Measurements from ENCODE around the gene AUTS2. TPM values are rescaled to one million over a fixed set of nuclear protein-coding genes. Genes with fewer than 3 reads are reported as not detected.

Gene AUTS2
- total and polyA plus RNA-seq, 2 of the 8 experiments (the other 6 are each of a cell fraction or from before 2014, with no cell fraction given): 25.9 to 101 TPM

GRCh38 chr7:70622936-70623335, 1024.7 kb downstream of the AUTS2 start:
- no peak overlapping the region for H2AK5ac ChIP-seq (ENCODE audit: low read depth, low read length)
- H2BK20ac ChIP-seq (ENCODE audit: low read length): no peak overlapping the region
- no peak overlapping the region for H3K9ac ChIP-seq (replicated peaks in 1 of 4; ENCODE audit: extremely low read depth in 1 of 4, low read depth in 3 of 4, low read length in 3 of 4)
- no peak overlapping the region for H2BK15ac ChIP-seq (ENCODE audit: low read length)
- ChIA-PET CTCF (ENCODE audit: partially characterized antibody) (no interaction called here), POLR2A (ENCODE audit: partially characterized antibody) (no interaction called here)
- no peaks in the 10 kb centered on the region for H3K79me1 ChIP-seq (ENCODE audit: low read depth, low read length)
- H3K9me3 ChIP-seq (ENCODE audit: insufficient read depth in 2 of 2, low read depth in 1 of 2, low read length in 1 of 2): no peaks in the 10 kb centered on the region
- no peak overlapping the region for H2AFZ ChIP-seq (ENCODE audit: low read length)
- H3K4me3 ChIP-seq (ENCODE audit: extremely low read depth in 1 of 4, insufficient read depth in 2 of 4, low read depth in 3 of 4, low read length in 4 of 4): no peak overlapping the region
- H3K23ac ChIP-seq (ENCODE audit: insufficient read length): no peak overlapping the region
- H2BK12ac ChIP-seq (ENCODE audit: low read depth, low read length): no peak overlapping the region; the same call in 1 of the 2 replicates
- H3K36me3 ChIP-seq (ENCODE audit: control insufficient read depth in 2 of 4, insufficient read depth in 4 of 4, low read length in 3 of 4): no peaks in the 10 kb centered on the region; a peak in 1 of 8 replicates
- no peak overlapping the region for H3K4me2 ChIP-seq (ENCODE audit: insufficient read depth in 1 of 2, low read depth in 2 of 2, low read length in 2 of 2)
- no peaks in the 10 kb centered on the region; a peak in 2 of 7 replicates for H3K27me3 ChIP-seq (replicated peaks in 1 of 4; ENCODE audit: control insufficient read depth in 3 of 4, extremely low read depth in 1 of 4, insufficient read depth in 3 of 4, low read length in 3 of 4)
- H3K14ac ChIP-seq (ENCODE audit: insufficient read length): no peak overlapping the region
- no peak overlapping the region for H4K5ac ChIP-seq (ENCODE audit: insufficient read length, low read depth, low read length)
- H2BK120ac ChIP-seq (replicated peaks; ENCODE audit: low read depth, low read length): no peak overlapping the region
- DNase-seq (ENCODE audit: low read depth in 1 of 2, low spot score in 2 of 2) (no peak), FAIRE-seq (no peak)
- H4K8ac ChIP-seq (ENCODE audit: extremely low read depth, insufficient read depth, low read length): no peak overlapping the region
- H3K4ac ChIP-seq (replicated peaks; ENCODE audit: insufficient read length, low read depth, low read length): no peak overlapping the region
- no peak overlapping the region for H3K56ac ChIP-seq (replicated peaks; ENCODE audit: insufficient read length, low read depth, low read length)
- no peaks in the 10 kb centered on the region for H3K79me2 ChIP-seq (ENCODE audit: control insufficient read depth in 1 of 2, insufficient read depth in 2 of 2, low read length in 2 of 2)
- H3K27ac ChIP-seq (ENCODE audit: low read depth, low read length): no peak overlapping the region
- 91% methylated on average over 5 of the region's 5 CpGs; no CpG with 5 or more reads in 1 of the 2 experiments for WGBS, 2 experiments (ENCODE audit: extremely low coverage in 1 of 2, insufficient coverage in 1 of 2, insufficient read length in 1 of 2, insufficient replicate concordance in 2 of 2, low coverage in 1 of 2, low lambda C conversion rate in 2 of 2, missing lambda C conversion rate in 1 of 2)
- no peak for TF ChIP-seq JUND (IDR thresholded peaks at IDR 0.05; ENCODE audit: low read length)
- TF ChIP-seq TEAD4 (IDR thresholded peaks at IDR 0.05; ENCODE audit: low read depth, low read length): no peak
- no peak for TF ChIP-seq BCL11A (IDR thresholded peaks at IDR 0.05; ENCODE audit: low read depth in 2 of 2, low read length in 2 of 2)
- TF ChIP-seq SP2 (IDR thresholded peaks at IDR 0.05; ENCODE audit: low read length): no peak
- TF ChIP-seq YY1 (IDR thresholded peaks at IDR 0.05; ENCODE audit: low read depth, low read length): no peak
- no peak for TF ChIP-seq POLR2A (IDR thresholded peaks at IDR 0.05; ENCODE audit: control extremely low read depth in 1 of 2, low read depth in 2 of 2, low read length in 2 of 2)
- H3K23me2 ChIP-seq (ENCODE audit: low read depth, low read length): no peaks in the 10 kb centered on the region
- no peaks in the 10 kb centered on the region for H4K20me1 ChIP-seq (replicated peaks in 1 of 2; ENCODE audit: control insufficient read depth in 1 of 2, insufficient read depth in 2 of 2, low read length in 2 of 2)
- no peak overlapping the region for H3K18ac ChIP-seq (ENCODE audit: extremely low read depth, low read length)
- H2BK5ac ChIP-seq (ENCODE audit: low read depth, low read length): no peak overlapping the region
- H3K4me1 ChIP-seq (replicated peaks in 1 of 4; ENCODE audit: control insufficient read depth in 3 of 4, insufficient read depth in 4 of 4, low read length in 3 of 4): peaks cover 5 to 19% (median 11%) of the 10 kb centered on the region in 4 experiments
- no peak overlapping the region for H4K91ac ChIP-seq (replicated peaks; ENCODE audit: insufficient read length, low read length)
